Measurements from ENCODE around the gene RNU5D-1. TPM values are rescaled to one million over a fixed set of nuclear protein-coding genes. Genes with fewer than 3 reads are reported as not detected.
A peak's percentile ranks its signal among the peaks of the same experiment; 100 is the strongest.

The RNU5D-1 gene
- total and polyA plus RNA-seq, 2 of the 13 experiments (the other 11 are each of a cell fraction or from before 2014, with no cell fraction given): 165 TPM; not detected in 1

DNA sequence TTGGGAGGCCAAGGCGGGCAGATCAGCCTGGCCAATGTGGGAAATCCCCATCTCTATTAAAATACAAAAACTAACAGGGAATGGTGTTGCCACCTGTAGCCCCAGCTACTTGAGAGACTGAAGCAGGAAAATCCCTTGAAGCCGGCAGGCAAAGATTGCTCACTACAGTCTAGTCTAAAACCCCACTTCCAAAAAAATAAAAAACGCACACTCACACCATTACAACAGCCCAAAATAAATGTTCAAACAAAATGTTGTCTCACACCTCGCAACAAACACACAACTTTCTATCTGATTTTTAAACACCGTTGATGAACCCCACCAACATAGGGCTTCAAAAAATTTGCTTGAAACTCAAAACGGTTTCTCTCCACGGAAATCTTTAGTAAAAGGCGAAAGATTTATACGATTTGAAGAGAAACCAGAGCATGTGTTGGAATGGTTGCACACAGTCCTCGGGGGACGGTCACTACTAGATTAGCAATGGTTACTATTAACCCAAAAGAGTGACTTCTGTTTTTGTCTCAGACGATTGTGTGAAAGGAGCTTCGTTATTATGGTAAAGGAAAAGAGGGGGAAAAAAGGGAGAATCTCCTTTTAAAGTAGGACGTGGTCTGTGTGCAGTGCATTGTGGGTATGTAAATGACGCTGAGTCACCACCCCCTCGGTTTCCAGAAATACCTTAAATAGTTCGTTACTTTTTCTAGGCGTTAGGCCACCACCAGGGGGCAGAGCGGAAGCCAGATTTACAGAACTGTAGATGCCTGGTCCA lies at the start of gene RNU5D-1 (continued):
- no peak for TF ChIP-seq SP1 (IDR thresholded peaks at IDR 0.05)
- TF ChIP-seq SP1 (CRISPR knock-in tag; IDR thresholded peaks at IDR 0.05): no peak
- TF ChIP-seq ARNTL (CRISPR knock-in tag; IDR thresholded peaks at IDR 0.05): no peak
- TF ChIP-seq, protein P1, sequence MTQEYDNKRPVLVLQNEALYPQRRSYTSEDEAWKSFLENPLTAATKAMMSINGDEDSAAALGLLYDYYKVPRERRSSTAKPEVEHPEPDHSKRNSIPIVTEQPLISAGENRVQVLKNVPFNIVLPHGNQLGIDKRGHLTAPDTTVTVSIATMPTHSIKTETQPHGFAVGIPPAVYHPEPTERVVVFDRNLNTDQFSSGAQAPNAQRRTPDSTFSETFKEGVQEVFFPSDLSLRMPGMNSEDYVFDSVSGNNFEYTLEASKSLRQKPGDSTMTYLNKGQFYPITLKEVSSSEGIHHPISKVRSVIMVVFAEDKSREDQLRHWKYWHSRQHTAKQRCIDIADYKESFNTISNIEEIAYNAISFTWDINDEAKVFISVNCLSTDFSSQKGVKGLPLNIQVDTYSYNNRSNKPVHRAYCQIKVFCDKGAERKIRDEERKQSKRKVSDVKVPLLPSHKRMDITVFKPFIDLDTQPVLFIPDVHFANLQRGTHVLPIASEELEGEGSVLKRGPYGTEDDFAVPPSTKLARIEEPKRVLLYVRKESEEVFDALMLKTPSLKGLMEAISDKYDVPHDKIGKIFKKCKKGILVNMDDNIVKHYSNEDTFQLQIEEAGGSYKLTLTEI (CRISPR knock-in tag; conservative IDR thresholded peaks at IDR 0.05): no peak
- TF ChIP-seq NAIF1 (CRISPR knock-in tag; IDR thresholded peaks at IDR 0.05; ENCODE audit: borderline replicate concordance): no peak
- TF ChIP-seq ZSCAN31 (CRISPR knock-in tag; IDR thresholded peaks at IDR 0.05; ENCODE audit: low read depth): peak; percentile 77
- TF ChIP-seq IRF2 (CRISPR knock-in tag; IDR thresholded peaks at IDR 0.05): peak; percentile 58; the same call in 1 of the 2 replicates
- TF ChIP-seq LCORL (IDR thresholded peaks at IDR 0.05): peak; percentile 78
- peak; percentile 66; the same call in 1 of the 2 replicates for TF ChIP-seq LCORL (CRISPR knock-in tag; IDR thresholded peaks at IDR 0.05)
- TF ChIP-seq, protein P2, sequence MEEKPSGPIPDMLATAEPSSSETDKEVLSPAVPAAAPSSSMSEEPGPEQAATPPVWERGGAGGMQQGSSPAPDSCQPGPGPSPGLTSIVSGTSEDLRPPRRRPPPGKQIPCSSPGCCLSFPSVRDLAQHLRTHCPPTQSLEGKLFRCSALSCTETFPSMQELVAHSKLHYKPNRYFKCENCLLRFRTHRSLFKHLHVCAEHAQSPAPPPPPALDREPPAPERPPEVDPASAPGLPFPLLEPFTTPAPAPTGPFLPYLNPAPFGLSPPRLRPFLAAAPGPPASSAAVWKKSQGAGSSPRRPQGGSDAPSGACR (CRISPR knock-in tag; IDR thresholded peaks at IDR 0.05): no peak
- no peak for TF ChIP-seq ATAD3A (CRISPR knock-in tag; IDR thresholded peaks at IDR 0.05)
- TF ChIP-seq FOXC1 (CRISPR knock-in tag; IDR thresholded peaks at IDR 0.05; ENCODE audit: borderline replicate concordance): peak; percentile 32; the same call in 1 of the 2 replicates
- TF ChIP-seq SAFB2 (CRISPR knock-in tag; IDR thresholded peaks at IDR 0.05; ENCODE audit: borderline replicate concordance, low read depth): no peak
- TF ChIP-seq ZBTB7A (CRISPR knock-in tag; IDR thresholded peaks at IDR 0.05): no peak
- TF ChIP-seq ISX (CRISPR knock-in tag; conservative IDR thresholded peaks at IDR 0.05): no peak
- TF ChIP-seq ZNF670 (CRISPR knock-in tag; IDR thresholded peaks at IDR 0.05; ENCODE audit: borderline replicate concordance): no peak
- no peak for TF ChIP-seq ZMAT3 (CRISPR knock-in tag; conservative IDR thresholded peaks at IDR 0.05)
- TF ChIP-seq CREB1 (IDR thresholded peaks at IDR 0.05): peak; percentile 46; the same call in 1 of the 2 replicates
- TF ChIP-seq CREB1 (CRISPR knock-in tag; IDR thresholded peaks at IDR 0.05): peak; percentile 90
- TF ChIP-seq, protein P3, sequence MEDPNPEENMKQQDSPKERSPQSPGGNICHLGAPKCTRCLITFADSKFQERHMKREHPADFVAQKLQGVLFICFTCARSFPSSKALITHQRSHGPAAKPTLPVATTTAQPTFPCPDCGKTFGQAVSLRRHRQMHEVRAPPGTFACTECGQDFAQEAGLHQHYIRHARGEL (CRISPR knock-in tag; IDR thresholded peaks at IDR 0.05): no peak
- peak; percentile 22 for TF ChIP-seq ASH2L (IDR thresholded peaks at IDR 0.05; ENCODE audit: insufficient read length, low read depth, low read length)
- TF ChIP-seq ZC3H13 (CRISPR knock-in tag; IDR thresholded peaks at IDR 0.05): no peak
- TF ChIP-seq, protein P4, sequence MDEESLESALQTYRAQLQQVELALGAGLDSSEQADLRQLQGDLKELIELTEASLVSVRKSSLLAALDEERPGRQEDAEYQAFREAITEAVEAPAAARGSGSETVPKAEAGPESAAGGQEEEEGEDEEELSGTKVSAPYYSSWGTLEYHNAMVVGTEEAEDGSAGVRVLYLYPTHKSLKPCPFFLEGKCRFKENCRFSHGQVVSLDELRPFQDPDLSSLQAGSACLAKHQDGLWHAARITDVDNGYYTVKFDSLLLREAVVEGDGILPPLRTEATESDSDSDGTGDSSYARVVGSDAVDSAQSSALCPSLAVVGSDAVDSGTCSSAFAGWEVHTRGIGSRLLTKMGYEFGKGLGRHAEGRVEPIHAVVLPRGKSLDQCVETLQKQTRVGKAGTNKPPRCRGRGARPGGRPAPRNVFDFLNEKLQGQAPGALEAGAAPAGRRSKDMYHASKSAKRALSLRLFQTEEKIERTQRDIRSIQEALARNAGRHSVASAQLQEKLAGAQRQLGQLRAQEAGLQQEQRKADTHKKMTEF (CRISPR knock-in tag; IDR thresholded peaks at IDR 0.05): peak; percentile 92
- no peak for TF ChIP-seq ZNF761 (CRISPR knock-in tag; conservative IDR thresholded peaks at IDR 0.05)

Measured in HepG2 (cell line).